ENCODE data around the gene SLCO2A1. TPM values are rescaled to one million over a fixed set of nuclear protein-coding genes. Genes with fewer than 3 reads are reported as not detected.

The SLCO2A1 gene
- total and polyA plus RNA-seq, 2 experiments from 2014 or later = 0.31 to 1.0 TPM

- TF ChIP-seq, protein P1, sequence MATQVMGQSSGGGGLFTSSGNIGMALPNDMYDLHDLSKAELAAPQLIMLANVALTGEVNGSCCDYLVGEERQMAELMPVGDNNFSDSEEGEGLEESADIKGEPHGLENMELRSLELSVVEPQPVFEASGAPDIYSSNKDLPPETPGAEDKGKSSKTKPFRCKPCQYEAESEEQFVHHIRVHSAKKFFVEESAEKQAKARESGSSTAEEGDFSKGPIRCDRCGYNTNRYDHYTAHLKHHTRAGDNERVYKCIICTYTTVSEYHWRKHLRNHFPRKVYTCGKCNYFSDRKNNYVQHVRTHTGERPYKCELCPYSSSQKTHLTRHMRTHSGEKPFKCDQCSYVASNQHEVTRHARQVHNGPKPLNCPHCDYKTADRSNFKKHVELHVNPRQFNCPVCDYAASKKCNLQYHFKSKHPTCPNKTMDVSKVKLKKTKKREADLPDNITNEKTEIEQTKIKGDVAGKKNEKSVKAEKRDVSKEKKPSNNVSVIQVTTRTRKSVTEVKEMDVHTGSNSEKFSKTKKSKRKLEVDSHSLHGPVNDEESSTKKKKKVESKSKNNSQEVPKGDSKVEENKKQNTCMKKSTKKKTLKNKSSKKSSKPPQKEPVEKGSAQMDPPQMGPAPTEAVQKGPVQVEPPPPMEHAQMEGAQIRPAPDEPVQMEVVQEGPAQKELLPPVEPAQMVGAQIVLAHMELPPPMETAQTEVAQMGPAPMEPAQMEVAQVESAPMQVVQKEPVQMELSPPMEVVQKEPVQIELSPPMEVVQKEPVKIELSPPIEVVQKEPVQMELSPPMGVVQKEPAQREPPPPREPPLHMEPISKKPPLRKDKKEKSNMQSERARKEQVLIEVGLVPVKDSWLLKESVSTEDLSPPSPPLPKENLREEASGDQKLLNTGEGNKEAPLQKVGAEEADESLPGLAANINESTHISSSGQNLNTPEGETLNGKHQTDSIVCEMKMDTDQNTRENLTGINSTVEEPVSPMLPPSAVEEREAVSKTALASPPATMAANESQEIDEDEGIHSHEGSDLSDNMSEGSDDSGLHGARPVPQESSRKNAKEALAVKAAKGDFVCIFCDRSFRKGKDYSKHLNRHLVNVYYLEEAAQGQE (IDR thresholded peaks at IDR 0.05; ENCODE audit: unreplicated experiment) = no peak
- no peak for TF ChIP-seq CTCF (conservative IDR thresholded peaks at IDR 0.05; ENCODE audit: low read depth in 2 of 2)
Measured at GRCh38 chr3:134033315-134033996, 3.7 kb upstream of the SLCO2A1 start (continued).

DNA sequence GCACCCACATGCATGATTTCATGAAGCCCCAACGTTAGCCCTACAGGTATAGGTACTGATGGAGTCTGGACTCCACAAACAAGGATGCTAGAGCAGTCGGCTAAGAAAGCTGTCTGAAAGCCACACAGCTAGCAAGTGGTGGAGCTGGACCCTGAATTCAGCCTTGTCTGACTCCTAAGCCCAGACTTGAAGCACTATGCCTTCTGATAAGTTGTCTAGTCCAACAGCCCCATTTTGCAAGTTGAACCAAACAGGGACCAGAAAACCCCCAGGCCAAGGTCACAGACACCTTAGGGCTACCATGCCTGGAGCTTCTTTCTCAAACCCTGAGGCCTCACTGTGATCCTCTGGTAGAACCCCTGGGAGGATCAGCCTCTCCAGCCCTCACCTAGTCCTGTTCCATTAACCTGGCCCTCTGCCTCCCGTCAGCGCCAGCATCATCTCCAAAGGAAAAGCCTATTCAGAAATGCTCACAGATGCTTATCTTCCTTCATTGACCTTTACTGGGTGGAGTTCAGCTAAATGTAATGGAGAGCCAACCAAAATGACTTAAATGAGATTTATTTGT, 1.7 kb upstream of the SLCO2A1 start:
- Mint-ChIP-seq H3K4me3 (no peak overlapping the region), H3K36me3 (ENCODE audit: low read depth) (no peaks in the 10 kb centered on the region), H3K27me3 (ENCODE audit: insufficient read depth, low read depth, poor library complexity) (peaks cover 35% of the 10 kb centered on the region), H3K27ac (no peak overlapping the region), H3K4me1 (peaks cover 17% of the 10 kb centered on the region), H3K9me3 (no peaks in the 10 kb centered on the region; the same call in 2 of the 3 replicates)
- Histone ChIP-seq H3K79me2 (replicated peaks; ENCODE audit: insufficient read depth) (no peaks in the 10 kb centered on the region), H4K20me1 (replicated peaks; ENCODE audit: insufficient read depth) (no peaks in the 10 kb centered on the region), H2AFZ (no peak overlapping the region), H3K27me3 (ENCODE audit: insufficient read depth) (peaks cover 48% of the 10 kb centered on the region), H3K4me1 (ENCODE audit: insufficient read depth) (peaks cover 7% of the 10 kb centered on the region; the same call in 1 of the 2 replicates), H3K9me2 (ENCODE audit: insufficient read depth) (no peaks in the 10 kb centered on the region; the same call in 1 of the 2 replicates), H3K4me3 (no peak overlapping the region), H3K27ac (ENCODE audit: low read depth) (no peak overlapping the region), H3F3A (replicated peaks; ENCODE audit: low read depth) (no peaks in the 10 kb centered on the region), H3K4me2 (no peak overlapping the region), H3K36me3 (ENCODE audit: insufficient read depth) (no peaks in the 10 kb centered on the region)
- ATAC-seq = no peak
- DNase-seq (ENCODE audit: low spot score) = no peak
- TF ChIP-seq EZH2phosphoT487 (IDR thresholded peaks at IDR 0.05; ENCODE audit: unreplicated experiment) (no peak), CREB1 (CRISPR knock-in tag; IDR thresholded peaks at IDR 0.05; ENCODE audit: low read depth) (no peak), STAT1 (IDR thresholded peaks at IDR 0.05; ENCODE audit: unreplicated experiment) (no peak), ZNF331 (CRISPR knock-in tag; IDR thresholded peaks at IDR 0.05; ENCODE audit: low read depth) (no peak), JUNB (IDR thresholded peaks at IDR 0.05; ENCODE audit: unreplicated experiment) (no peak), ZNF114 (CRISPR knock-in tag; IDR thresholded peaks at IDR 0.05) (no peak)
- TF ChIP-seq, protein P2, sequence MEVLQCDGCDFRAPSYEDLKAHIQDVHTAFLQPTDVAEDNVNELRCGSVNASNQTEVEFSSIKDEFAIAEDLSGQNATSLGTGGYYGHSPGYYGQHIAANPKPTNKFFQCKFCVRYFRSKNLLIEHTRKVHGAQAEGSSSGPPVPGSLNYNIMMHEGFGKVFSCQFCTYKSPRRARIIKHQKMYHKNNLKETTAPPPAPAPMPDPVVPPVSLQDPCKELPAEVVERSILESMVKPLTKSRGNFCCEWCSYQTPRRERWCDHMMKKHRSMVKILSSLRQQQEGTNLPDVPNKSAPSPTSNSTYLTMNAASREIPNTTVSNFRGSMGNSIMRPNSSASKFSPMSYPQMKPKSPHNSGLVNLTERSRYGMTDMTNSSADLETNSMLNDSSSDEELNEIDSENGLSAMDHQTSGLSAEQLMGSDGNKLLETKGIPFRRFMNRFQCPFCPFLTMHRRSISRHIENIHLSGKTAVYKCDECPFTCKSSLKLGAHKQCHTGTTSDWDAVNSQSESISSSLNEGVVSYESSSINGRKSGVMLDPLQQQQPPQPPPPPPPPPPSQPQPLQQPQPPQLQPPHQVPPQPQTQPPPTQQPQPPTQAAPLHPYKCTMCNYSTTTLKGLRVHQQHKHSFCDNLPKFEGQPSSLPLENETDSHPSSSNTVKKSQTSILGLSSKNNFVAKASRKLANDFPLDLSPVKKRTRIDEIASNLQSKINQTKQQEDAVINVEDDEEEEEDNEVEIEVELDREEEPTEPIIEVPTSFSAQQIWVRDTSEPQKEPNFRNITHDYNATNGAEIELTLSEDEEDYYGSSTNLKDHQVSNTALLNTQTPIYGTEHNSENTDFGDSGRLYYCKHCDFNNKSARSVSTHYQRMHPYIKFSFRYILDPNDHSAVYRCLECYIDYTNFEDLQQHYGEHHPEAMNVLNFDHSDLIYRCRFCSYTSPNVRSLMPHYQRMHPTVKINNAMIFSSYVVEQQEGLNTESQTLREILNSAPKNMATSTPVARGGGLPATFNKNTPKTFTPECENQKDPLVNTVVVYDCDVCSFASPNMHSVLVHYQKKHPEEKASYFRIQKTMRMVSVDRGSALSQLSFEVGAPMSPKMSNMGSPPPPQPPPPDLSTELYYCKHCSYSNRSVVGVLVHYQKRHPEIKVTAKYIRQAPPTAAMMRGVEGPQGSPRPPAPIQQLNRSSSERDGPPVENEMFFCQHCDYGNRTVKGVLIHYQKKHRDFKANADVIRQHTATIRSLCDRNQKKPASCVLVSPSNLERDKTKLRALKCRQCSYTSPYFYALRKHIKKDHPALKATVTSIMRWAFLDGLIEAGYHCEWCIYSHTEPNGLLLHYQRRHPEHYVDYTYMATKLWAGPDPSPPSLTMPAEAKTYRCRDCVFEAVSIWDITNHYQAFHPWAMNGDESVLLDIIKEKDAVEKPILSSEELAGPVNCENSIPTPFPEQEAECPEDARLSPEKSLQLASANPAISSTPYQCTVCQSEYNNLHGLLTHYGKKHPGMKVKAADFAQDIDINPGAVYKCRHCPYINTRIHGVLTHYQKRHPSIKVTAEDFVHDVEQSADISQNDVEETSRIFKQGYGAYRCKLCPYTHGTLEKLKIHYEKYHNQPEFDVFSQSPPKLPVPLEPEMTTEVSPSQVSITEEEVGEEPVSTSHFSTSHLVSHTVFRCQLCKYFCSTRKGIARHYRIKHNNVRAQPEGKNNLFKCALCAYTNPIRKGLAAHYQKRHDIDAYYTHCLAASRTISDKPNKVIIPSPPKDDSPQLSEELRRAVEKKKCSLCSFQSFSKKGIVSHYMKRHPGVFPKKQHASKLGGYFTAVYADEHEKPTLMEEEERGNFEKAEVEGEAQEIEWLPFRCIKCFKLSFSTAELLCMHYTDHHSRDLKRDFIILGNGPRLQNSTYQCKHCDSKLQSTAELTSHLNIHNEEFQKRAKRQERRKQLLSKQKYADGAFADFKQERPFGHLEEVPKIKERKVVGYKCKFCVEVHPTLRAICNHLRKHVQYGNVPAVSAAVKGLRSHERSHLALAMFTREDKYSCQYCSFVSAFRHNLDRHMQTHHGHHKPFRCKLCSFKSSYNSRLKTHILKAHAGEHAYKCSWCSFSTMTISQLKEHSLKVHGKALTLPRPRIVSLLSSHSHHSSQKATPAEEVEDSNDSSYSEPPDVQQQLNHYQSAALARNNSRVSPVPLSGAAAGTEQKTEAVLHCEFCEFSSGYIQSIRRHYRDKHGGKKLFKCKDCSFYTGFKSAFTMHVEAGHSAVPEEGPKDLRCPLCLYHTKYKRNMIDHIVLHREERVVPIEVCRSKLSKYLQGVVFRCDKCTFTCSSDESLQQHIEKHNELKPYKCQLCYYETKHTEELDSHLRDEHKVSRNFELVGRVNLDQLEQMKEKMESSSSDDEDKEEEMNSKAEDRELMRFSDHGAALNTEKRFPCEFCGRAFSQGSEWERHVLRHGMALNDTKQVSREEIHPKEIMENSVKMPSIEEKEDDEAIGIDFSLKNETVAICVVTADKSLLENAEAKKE (CRISPR knock-in tag; IDR thresholded peaks at IDR 0.05) = no peak

Data from GM23338 (cell line).